Hematopoietic multipotent progenitor cell treated with erythropoietin and hydrocortisone succinate and interleukin-3 and kit ligand, for 8 days (in vitro differentiated cells): ENCODE measurements around the gene MRPS26.
"Not testable (repeated sequence)": the region's sequence is repeated elsewhere in the genome, so short reads cannot be mapped to it uniquely, and the experiment has no call there.

Source experiments
- DNase-seq: peaks from one replicate; pipeline ENCODE4 v3.0.0-alpha.2; 2015

The MRPS26 gene

GRCh38 chr20:3045816-3046676 lies at the start of gene MRPS26:
TSS of gene MRPS26 (plus strand) at chr20:3046052. CDS start at chr20:3046069, 17 bp downstream.
- DNase-seq = peak; percentile 89

- no peak for DNase-seq
These were observed 47.1 kb upstream of the MRPS26 start for GRCh38 chr20:2998728-2999127.

DNA sequence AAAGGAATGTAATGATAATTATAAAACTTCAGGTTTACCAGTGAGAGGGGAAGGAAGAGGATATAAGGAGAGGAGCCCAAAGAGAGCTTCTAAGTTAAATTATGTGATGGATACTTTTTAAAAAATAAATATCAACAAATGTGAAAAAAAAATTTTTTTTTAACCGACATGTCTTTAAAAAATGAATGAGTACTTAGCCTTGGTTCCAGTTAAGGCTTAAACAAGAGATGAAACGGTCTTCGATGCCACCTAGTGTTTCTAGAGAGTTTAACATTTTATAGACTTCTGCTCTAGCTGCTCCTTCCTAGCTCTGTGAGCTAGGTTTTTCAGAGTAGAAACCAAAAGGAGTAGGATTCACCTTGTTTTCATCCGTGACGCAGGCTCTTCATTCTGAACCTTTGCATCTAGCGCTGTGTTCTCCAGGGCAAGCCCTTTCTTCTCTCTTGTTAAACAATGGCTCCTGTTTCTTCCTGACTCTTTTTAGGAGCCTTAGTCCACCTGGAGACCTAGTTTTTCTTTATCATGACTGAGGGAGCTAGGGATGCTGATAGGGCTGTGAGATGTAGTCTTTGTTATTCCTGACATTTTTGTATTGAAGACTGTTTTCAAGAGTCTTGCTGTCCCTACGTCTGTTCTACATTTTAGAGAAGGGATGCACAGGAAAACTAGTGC lies 44.9 kb upstream of the MRPS26 start:
- DNase-seq = peak; percentile 85

GRCh38 chr20:3003416-3003815 lies 42.4 kb upstream of the MRPS26 start:
- no peak for DNase-seq

DNA sequence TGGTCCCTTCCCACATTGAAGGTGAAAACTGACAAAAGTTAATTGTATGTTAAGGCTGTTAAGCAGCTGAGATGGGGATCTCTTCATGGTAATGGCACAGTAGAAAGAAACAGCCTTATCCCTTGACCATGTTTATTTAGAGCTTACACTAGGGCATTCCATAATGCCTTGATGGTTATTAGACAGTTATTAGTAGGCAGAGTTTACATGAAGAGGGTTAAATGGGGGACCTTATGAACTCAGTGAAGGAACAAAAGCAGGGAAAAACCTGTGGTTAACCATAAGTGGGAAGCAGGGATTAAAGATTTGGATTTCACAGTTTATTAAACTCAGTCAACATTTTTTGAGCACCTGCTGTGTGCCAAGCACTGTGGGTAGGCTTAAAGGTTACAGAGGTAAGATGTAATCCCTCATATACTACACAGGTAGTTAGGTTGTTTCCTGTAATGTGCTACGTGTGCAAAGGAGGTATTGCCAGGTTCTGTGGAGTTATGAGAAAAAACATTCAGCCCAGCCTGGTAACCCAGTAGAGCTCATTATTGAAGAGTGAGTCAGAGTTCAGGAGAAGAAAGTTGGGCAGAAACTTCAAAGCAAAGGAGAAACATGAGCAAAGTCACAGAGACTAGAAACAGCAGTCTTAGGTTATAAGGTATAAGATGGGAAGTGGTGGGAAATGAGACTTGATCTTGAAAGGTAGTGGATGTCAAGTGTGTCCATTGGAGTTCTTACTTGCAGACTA lies 34.7 kb upstream of the MRPS26 start:
- DNase-seq = no peak

- DNase-seq = no peak
These were observed 34.1 kb upstream of the MRPS26 start for GRCh38 chr20:3011752-3012151.

GRCh38 chr20:3013771-3014170 lies 32.1 kb upstream of the MRPS26 start:
- DNase-seq = no peak

GRCh38 chr20:3014179-3014578 lies 31.7 kb upstream of the MRPS26 start:
- DNase-seq = no peak

DNA sequence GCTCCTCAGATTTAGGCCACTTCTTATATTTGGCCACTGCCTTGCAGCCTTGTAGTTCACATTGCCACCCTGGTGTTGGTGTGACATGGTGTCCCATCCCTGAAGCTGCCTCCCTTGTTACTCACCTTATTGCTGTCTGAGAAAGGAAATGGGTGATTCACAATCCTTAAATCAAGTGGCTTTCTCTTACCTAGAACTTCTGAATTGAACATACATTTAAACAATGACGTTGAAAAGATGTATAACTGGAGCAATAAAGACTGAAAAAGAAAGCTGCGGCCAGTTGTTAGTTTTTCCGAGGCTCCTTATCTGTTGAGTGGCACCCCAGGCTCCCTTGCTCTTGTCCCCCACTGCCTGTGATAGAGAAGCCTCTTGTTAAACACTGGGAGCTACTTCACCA lies 31.2 kb upstream of the MRPS26 start:
- DNase-seq = no peak

- not testable (repeated sequence) for DNase-seq
These were observed 30.6 kb upstream of the MRPS26 start for GRCh38 chr20:3015302-3015701.

DNA sequence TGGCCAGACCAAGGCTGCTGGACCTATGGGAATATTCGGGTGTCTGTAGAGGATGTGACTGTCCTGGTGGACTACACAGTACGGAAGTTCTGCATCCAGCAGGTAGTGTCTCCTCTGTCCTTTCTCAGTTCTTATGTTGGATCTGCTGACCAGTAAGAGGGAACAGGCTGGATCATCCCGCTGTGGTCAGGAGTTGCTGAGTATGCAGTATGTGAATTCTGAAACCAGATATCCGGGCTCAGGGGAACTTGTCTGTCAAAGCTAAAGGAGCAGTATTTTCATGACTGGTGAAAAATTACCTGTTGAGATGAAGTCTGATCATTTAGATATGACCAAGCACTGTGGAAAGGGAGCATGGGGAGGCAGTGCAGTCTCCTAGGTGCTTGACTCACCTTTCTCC lies 24.5 kb upstream of the MRPS26 start:
- DNase-seq = no peak

DNA sequence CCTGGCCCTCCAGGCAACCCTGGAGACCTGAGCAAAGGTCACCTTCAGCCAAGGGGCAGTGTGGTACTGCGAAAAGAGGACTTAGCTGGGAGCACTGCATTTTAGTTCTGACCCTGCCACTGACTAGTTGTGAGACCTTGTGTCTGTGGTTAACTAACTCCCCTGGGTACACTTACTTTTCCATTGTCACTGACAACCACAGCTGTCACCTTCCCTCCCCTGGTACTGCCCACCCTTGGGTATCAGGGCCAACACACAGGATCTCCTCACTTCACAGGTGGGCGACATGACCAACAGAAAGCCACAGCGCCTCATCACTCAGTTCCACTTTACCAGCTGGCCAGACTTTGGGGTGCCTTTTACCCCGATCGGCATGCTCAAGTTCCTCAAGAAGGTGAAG lies 24.1 kb upstream of the MRPS26 start:
- DNase-seq = no peak

DNA sequence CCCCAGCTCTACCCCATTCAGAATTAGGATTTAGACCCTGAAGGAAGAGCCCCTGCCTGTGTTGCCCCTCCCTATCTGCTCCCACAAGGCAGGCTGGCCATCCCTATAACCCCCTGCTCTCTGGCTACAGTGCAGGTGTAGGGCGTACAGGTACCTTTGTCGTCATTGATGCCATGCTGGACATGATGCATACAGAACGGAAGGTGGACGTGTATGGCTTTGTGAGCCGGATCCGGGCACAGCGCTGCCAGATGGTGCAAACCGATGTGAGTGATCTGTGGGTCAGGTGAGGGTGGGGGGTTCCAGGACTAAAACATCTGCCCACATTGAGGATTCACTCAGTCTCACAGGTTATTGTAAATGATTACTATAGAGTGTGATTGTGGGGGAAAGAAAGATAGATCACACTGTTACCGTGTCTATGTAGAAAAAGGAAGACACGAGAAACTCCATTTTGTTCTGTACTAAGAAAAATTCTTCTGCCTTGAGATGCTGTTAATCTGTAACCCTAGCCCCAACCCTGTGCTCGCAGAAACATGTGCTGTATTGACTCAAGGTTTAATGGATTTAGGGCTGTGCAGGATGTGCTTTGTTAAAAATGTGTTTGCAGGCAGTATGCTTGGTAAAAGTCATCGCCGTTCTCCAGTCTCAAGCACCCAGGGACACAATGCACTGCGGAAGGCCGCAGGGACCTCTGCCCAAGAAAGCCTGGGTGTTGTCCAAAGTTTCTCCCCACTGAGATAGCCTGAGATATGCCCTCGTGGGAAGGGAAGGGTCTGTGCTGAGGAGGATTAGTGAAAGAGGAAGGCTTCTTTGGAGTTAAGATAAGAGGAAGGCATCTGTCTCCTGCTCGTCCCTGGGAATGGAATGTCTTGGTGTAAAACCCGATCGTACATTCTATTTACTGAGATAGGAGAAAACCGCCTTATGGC lies 23.0 kb upstream of the MRPS26 start:
- DNase-seq = not testable (repeated sequence)

DNA sequence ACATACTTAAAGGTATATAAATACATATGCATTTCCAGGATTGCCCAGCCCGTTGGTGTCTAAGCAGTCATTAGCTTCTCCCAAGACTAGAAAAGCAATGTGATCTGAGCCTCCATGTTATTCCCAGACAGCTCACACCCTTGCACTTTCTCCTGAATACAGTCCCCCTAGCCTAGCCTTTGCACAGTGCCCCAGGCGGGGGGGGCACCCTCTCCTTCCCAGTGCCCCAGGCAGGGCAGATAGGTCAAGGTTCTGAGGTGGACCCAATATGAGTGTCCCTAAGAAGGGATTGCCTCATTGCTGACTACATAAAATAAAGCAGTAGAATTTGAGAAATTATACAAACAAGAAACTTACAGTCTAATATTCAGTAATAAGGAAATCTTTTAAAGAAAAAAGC lies 17.9 kb upstream of the MRPS26 start:
- no peak for DNase-seq

DNA sequence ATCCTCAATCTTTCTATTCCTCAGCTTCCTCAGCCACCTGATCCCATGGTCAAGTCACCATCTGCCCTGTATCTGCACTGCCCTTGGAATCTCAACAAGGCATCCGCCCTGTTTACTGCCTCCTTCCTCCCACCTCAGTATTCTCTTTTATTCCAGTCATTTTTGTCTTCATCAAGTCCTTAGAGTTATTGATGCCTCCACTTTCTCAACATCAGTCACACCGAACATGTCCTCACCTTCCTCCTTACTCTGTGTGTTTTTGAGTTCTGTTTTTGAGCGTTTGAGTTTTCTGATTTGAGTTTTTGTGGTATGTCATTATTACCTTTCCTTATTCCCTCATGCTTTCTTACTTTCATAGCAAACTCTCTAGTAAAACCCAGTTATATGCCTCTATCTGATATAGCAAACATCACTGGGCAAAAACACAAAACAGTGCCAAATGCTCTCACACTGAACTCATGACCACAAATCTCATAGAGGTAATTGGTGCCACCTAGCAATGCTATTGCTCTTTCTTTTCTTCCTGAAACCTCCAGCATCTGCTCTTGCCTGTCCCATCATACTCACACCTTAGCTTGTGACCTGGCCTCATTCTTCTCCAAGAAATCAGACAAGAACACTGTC lies 14.2 kb upstream of the MRPS26 start:
- DNase-seq = no peak

- no peak for DNase-seq
These were observed 13.2 kb upstream of the MRPS26 start for GRCh38 chr20:3032624-3033023.

GRCh38 chr20:3037654-3038053 lies 8.2 kb upstream of the MRPS26 start:
- DNase-seq = no peak

DNA sequence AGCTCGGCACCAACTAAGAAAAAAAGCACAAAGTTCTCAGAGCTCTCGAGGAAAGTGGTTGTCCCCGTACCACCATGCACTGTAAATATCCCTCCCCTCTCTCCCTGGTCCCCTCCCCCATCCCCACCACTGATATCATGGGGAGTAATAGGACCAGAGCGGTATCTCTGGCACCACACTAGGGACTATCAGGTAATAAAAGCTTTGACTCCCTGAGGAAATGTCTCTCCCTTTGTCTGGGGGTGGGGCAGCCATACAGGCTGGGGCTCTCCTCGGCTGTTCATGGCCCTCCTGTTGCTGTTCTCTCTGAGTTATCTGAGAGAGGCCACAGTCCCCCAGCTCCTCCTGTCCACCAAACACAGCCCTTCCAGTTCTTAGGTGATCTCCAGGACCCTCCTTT lies 7.4 kb upstream of the MRPS26 start:
- no peak for DNase-seq

DNA sequence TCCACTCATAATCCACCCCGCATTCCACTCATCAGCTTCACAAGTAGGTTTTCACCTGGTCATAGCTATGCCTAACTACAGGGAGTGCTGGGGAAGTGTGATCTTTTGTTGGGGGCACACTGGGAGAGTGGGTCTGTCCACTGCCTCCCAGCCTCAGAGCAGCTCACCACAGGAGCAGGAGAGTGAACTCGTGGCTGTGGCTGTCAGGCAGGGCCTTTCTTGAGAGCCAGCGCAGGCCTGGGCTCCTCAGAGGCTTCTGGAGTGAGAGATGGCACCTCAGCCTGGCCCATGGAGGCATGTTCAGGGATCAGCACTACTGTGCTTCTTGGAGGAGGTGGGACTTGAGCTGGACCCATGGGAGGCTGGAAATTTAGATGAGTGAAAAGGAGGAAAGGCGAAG lies 6.4 kb upstream of the MRPS26 start:
- DNase-seq = no peak

DNA sequence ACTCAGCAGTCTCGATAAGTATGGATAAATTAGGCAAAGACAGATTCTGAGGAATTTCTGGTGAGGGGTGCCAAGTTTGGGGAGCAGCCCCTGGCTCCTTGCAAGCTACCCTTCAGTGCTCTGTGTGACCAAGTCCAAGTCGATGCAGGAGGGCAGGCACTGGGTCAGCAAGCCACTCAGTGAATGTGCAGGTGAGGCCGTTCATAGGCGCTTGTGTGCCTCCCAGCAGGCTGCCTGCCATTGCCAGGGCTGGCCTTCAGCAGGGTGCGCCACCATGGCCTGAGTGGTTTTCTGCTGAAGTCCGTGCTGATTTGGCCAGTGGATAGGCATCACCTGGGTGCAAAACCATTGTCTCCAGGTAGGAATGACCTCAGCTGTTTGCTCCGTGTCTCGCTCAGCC lies 5.8 kb upstream of the MRPS26 start:
- no peak for DNase-seq

- no peak for DNase-seq
These were observed 3.9 kb upstream of the MRPS26 start for GRCh38 chr20:3041854-3042409.

- no peak for DNase-seq
These were observed 3.2 kb upstream of the MRPS26 start for GRCh38 chr20:3042625-3043024.
